ENCODE measurements around the gene PPP4R1.

PPP4R1 gene

DNA sequence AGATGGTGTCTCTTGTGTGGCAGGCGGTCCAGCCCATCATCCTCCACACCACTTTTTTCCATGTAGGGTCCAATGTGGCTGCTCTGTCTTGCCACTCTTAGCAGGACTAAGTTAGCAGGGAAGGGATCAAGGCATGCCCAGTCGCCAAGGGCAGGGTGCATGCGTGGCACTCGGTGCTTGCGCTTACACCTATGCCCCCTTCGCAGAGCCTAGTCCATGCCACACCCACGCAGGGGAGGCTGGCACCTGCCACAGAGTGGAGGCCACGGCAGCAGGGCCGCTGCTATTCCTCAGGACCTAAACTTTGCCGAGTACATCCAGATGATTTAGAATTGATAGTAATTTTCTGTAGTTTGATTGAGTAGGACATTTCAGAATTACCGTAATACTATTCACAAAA, 79.5 kb downstream of the PPP4R1 start:
- Mint-ChIP-seq H3K4me3 (no peak overlapping the region), H3K9me3 (no peaks in the 10 kb centered on the region), H3K27ac (no peak overlapping the region), H3K27me3 (no peaks in the 10 kb centered on the region), H3K4me1 (ENCODE audit: low read depth) (no peaks in the 10 kb centered on the region), H3K36me3 (ENCODE audit: low read depth) (peaks cover 38% of the 10 kb centered on the region)

DNA sequence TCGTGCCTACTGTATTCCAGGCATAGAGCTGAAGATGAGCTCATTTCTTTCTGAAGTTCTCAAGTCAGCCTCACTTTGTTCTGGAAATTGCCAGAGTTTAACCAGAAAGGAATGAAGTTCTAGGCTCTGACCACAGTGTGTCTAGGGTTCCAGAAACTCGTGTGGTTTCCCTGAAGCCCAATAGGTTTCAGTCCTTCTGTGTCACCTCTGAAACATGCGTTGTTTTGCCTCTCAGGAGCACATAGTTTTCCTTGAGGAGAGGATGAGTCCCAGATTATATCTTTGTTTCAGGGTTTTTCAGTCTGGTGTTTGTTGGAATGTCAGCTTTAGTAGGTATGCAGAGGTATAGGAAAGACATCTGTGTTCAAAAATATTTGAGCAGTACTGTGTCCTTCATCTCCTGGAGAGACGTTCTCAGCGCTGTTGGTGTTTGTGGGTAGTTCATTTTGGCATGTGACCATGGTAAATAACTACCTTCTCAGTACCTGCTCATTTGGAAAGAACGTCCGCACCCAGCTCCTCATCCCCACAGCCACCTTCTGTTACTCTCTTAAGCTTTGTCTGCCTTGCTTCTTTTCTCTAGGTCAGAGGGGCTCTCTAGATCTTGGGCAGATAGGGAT, 82.5 kb downstream of the PPP4R1 start:
- H3K9me3 Mint-ChIP-seq = no peaks in the 10 kb centered on the region
- no peak overlapping the region for H3K4me3 Mint-ChIP-seq
- H3K27me3 Mint-ChIP-seq = no peaks in the 10 kb centered on the region
- no peaks in the 10 kb centered on the region for H3K4me1 Mint-ChIP-seq (ENCODE audit: low read depth)
- H3K27ac Mint-ChIP-seq = no peak overlapping the region
- H3K36me3 Mint-ChIP-seq (ENCODE audit: low read depth) = peaks cover 57% of the 10 kb centered on the region

DNA sequence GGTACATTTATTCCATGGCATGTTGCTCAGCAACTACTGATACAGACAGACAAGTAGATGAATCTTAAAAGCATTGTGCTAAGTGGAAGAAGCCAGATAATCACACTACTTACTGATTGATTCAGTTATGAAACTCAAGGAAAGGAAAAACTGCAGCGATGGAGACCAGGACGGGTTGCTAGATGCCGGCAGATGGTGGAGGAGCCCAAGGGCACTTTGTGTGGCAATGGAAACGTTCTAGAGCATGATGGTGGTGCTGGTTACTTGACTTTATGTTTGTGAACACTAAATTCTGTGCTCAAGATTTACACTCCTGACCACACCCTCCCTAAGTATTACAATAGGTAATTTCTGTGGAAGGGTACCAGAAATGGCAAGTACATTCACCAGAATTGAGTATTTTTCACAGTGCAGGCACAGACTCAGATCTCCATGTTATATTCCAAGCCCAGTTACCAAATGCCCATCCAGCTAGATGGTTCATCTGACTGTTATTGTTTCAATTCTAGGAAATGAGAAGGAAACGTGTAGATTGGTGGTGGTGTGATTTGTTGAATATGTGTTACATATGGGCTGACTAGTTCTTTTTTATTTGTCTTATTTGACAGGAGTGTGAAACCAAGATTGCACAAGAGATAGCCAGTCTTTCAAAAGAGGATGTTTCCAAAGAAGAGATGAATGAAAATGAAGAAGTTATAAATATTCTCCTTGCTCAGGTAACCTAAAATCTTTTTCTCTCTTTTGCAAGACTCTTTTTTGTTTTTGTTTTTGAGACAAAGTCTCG, 83.9 kb downstream of the PPP4R1 start:
- no peaks in the 10 kb centered on the region for H3K27me3 Mint-ChIP-seq
- H3K27ac Mint-ChIP-seq = no peak overlapping the region
- no peaks in the 10 kb centered on the region for H3K4me1 Mint-ChIP-seq (ENCODE audit: low read depth)
- no peaks in the 10 kb centered on the region for H3K9me3 Mint-ChIP-seq
- peaks cover 55% of the 10 kb centered on the region for H3K36me3 Mint-ChIP-seq (ENCODE audit: low read depth)
- no peak overlapping the region for H3K4me3 Mint-ChIP-seq

DNA sequence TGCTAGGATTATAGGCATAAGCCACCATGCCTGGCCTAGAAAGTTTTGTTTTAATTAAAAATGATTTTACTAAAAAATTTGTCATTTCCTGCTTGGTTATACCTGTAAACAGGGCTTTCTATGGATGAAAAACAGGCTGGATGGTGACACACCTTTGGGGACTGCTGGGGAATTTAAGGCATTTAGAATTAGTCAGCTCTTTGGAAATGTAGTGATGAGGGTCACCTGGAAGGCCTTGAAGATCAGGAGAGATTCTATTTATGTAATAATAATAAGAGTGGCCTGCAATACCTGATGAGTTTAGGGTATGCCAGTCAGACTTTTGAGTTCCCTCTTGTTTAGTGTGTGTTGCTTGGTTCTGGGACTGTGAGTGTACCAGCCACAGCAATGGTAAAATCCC, 87.9 kb downstream of the PPP4R1 start:
- no peaks in the 10 kb centered on the region for H3K27me3 Mint-ChIP-seq
- no peak overlapping the region for H3K4me3 Mint-ChIP-seq
- no peak overlapping the region for H3K27ac Mint-ChIP-seq
- no peaks in the 10 kb centered on the region for H3K9me3 Mint-ChIP-seq
- peaks cover 52% of the 10 kb centered on the region for H3K36me3 Mint-ChIP-seq (ENCODE audit: low read depth)
- H3K4me1 Mint-ChIP-seq (ENCODE audit: low read depth) = no peaks in the 10 kb centered on the region

DNA sequence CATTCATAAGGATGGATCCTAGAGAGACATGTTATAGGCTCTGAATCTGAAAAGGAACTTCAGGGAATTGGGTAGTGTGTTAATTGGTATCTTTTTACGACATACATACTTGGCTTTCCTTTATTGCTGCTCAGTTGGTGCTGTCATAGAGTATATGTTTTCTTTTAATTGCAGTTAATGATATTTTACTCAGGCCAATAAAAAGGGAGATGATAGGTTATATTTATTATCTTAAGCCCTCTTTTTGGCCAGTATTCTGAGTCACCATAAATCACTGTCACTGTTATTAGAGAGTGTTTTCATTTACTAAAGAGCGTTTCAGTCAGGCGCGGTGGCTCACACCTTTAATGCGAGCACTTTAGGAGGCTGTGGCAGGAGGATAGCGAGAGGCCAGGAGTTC, 91.4 kb downstream of the PPP4R1 start:
- no peaks in the 10 kb centered on the region for H3K9me3 Mint-ChIP-seq
- no peaks in the 10 kb centered on the region for H3K4me1 Mint-ChIP-seq (ENCODE audit: low read depth)
- H3K27me3 Mint-ChIP-seq = no peaks in the 10 kb centered on the region
- peaks cover 50% of the 10 kb centered on the region for H3K36me3 Mint-ChIP-seq (ENCODE audit: low read depth)
- H3K27ac Mint-ChIP-seq = no peak overlapping the region
- no peak overlapping the region for H3K4me3 Mint-ChIP-seq

DNA sequence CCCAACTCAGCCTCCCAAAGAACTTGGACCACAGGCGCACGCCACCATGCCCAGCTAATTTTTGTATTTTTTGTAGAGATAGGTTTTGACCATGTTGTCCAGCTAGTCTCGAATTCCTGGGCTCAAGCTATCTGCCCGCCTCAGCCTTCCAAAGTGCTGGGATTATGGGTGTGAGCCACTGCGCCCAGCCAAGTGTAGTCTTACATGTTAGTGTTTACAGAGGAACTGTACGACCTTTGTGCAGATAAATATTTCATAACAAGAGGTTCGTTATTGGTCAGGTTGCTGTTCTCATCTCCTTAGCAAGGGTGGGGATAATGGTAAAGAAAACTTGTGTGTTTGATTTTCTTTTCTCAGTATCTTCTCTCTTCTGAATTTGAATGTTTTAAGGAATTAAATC, 92.6 kb downstream of the PPP4R1 start:
- no peak overlapping the region for H3K4me3 Mint-ChIP-seq
- H3K9me3 Mint-ChIP-seq = no peaks in the 10 kb centered on the region
- H3K36me3 Mint-ChIP-seq (ENCODE audit: low read depth) = peaks cover 47% of the 10 kb centered on the region
- no peaks in the 10 kb centered on the region for H3K27me3 Mint-ChIP-seq
- H3K4me1 Mint-ChIP-seq (ENCODE audit: low read depth) = no peaks in the 10 kb centered on the region
- no peak overlapping the region for H3K27ac Mint-ChIP-seq

DNA sequence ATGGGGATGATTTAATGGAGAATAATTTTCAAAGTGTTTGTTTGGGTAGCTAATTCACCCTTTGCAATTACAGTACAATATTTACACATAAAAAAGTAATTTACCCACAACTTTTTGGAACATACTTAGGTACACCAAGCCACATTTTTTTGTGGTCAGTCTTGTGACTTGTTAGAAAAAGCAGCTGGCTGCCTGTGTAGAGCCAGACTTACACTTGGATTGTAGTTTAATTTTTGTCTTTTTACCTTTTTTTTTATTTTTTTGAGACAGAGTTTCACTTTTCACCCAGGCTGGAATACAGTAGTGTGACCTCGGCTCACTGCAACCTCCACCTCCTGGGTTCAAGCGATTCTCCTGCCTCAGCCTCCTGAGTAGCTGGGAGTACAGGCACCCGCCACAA, 93.7 kb downstream of the PPP4R1 start:
- no peak overlapping the region for H3K27ac Mint-ChIP-seq
- H3K4me1 Mint-ChIP-seq (ENCODE audit: low read depth) = no peaks in the 10 kb centered on the region
- H3K36me3 Mint-ChIP-seq (ENCODE audit: low read depth) = peaks cover 43% of the 10 kb centered on the region
- H3K27me3 Mint-ChIP-seq = no peaks in the 10 kb centered on the region
- no peaks in the 10 kb centered on the region for H3K9me3 Mint-ChIP-seq
- H3K4me3 Mint-ChIP-seq = no peak overlapping the region

DNA sequence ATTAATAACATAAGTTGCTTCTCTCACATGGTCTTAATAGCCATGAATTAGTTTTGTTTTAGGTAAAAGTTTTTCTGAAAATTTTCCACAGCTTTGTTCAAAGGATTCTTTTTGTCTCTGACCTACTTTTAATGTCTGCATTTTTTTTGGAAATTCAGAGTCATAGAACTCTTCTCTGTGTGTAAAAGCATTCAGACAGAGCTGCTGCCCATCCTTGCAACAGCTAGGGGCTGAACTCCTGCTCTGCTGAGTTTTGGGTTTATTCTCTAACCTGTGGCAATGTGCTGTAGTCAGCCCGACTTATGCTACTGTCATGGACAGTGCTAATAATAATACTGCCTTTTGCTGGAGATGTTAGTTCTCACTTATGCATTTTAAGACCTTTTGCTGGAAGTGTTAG, 95.0 kb downstream of the PPP4R1 start:
- Mint-ChIP-seq H3K4me3 (no peak overlapping the region), H3K9me3 (no peaks in the 10 kb centered on the region), H3K27ac (no peak overlapping the region), H3K36me3 (ENCODE audit: low read depth) (peaks cover 33% of the 10 kb centered on the region), H3K4me1 (ENCODE audit: low read depth) (peaks cover 4% of the 10 kb centered on the region), H3K27me3 (no peaks in the 10 kb centered on the region)

DNA sequence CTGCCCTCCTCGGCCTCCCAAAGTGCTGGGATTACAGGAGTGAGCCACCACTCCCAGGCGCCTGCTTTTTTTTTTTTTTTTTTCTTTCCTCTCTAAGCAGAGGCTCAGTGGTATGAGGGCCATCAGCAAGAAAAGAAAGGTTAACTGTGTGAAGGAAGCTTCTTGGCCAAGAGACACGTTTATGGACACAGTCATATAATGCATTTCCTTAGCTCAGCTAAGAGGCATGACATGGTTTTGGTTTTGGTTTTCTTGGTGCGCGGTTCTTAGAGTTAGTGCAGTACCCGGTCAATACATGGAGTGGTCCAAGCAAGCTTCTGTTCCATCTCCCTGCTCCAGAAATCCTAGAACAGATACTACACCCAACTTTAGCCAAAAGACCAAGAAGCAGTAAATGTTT, 96.5 kb downstream of the PPP4R1 start:
- H3K36me3 Mint-ChIP-seq (ENCODE audit: low read depth) = peaks cover 38% of the 10 kb centered on the region
- H3K4me1 Mint-ChIP-seq (ENCODE audit: low read depth) = peaks cover 4% of the 10 kb centered on the region
- H3K27me3 Mint-ChIP-seq = no peaks in the 10 kb centered on the region
- H3K27ac Mint-ChIP-seq = no peak overlapping the region
- H3K9me3 Mint-ChIP-seq = no peaks in the 10 kb centered on the region
- no peak overlapping the region for H3K4me3 Mint-ChIP-seq

DNA sequence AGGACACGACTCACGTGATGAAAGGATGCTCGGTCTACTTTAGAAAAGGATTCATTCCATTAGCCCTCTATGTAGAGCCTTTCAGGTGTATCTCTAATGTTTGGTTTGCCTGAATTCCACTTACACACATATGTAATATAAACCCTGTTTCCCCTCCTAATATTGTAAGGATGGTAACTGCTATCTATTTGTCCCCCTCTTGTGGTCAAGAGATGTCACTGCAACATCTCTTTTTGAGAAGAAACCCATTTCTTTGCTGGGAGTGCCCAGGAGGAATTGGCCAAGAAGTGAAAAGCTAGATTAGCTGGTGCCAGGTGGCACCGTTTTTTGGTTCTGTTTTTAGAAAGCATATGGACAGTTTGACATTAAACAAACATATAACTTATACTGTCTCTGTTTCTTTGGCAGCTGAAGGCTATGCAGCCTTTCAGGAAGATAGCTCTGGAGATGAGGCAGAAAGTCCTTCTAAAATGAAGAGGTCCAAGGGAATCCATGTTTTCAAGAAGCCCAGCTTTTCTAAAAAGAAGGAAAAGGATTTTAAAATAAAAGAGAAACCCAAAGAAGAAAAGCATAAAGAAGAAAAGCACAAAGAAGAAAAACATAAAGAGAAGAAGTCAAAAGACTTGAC, 97.8 kb downstream of the PPP4R1 start:
- Mint-ChIP-seq H3K27me3 (no peaks in the 10 kb centered on the region), H3K4me1 (ENCODE audit: low read depth) (peaks cover 4% of the 10 kb centered on the region), H3K4me3 (no peak overlapping the region), H3K36me3 (ENCODE audit: low read depth) (peaks cover 38% of the 10 kb centered on the region), H3K27ac (no peak overlapping the region), H3K9me3 (no peaks in the 10 kb centered on the region)

DNA sequence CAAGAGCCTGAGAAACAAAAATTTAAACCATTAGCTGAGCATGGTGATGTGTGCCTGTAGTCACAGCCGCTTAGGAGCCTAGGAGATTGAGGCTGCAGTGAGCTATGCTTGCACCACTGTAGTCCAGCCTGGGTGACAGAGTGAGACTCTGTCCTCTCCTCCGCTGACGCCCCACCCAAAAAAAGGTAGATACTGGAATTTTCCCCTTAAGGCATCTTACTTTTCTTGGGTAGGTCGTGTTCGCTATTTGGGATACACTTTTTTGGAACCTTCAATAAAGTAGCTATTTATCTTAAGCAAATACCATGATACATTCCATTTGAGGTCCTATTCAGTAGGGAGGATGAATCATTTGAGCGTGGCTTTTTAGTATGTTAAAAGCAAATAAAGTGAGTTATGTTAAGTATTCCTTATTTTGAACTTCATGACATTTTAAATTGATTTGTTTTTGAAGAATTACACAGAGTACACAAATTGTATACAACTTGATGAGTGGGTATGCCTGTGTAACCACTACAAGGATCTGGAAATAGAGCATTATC, 100.3 kb downstream of the PPP4R1 start:
- no peaks in the 10 kb centered on the region for H3K9me3 Mint-ChIP-seq

DNA sequence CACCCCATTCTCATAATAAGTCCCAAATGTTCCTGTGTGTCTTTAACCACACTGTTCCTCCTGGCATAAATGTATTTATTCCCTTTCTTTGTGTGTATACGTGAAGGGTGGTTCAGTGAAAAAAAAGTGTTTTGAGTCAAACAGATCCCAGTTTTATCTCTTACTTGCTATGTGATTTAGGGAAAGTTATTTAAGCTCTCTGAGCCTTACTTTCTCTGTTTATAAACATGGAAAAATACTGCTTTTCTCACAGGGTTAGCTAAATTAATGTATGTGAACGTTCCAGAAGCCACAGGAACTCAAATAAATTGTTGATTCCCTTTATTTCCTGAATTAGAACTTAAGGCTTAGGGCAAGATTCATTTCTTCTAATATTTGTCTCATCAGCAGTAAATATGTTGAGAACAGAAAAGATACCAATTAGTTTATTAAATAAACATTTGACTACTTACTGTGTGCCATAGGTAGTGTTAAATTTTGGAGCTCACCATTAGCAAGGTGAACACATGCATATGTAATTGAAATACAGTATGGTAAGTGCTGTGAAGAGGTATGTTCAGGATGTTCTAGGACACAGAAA, 105.8 kb downstream of the PPP4R1 start:
- Mint-ChIP-seq H3K9me3 (peaks cover 1% of the 10 kb centered on the region), H3K27me3 (no peaks in the 10 kb centered on the region), H3K27ac (peak overlapping the region; percentile 39), H3K4me1 (ENCODE audit: low read depth) (peaks cover 41% of the 10 kb centered on the region), H3K36me3 (ENCODE audit: low read depth) (peaks cover 7% of the 10 kb centered on the region), H3K4me3 (no peak overlapping the region)

More for the DNA sequence above, 100.3 kb downstream of the PPP4R1 start:
- no peaks in the 10 kb centered on the region for H3K27me3 Mint-ChIP-seq
- H3K4me1 Mint-ChIP-seq (ENCODE audit: low read depth) = peaks cover 4% of the 10 kb centered on the region
- no peak overlapping the region for H3K27ac Mint-ChIP-seq
- peaks cover 30% of the 10 kb centered on the region for H3K36me3 Mint-ChIP-seq (ENCODE audit: low read depth)
- H3K4me3 Mint-ChIP-seq = no peak overlapping the region

DNA sequence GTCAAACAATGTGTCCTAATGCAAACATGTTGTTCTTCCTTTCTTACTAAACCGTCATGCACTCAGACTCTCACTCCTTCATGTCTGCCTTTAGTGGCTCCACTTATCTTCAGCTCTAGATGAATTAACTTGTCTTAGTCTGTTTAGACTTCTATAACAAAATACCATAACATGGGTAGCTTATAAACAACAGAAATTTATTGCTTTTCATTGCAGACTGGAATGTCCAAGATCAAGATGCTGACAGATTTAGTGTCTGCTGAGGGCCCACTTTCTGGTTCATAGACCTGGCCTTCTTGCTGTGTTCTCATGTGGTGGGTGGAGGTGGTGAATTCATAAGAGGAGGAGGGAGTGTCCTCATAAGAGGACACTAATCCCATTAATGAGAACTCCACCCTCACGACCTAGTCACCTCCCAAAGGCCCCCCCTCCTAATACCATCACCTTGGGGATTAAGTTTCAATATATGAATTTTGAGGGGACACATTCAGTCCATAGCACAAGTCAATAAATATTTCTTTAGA, 106.7 kb downstream of the PPP4R1 start:
- Mint-ChIP-seq H3K27ac (peak overlapping the region; percentile 39), H3K27me3 (no peaks in the 10 kb centered on the region), H3K36me3 (ENCODE audit: low read depth) (peaks cover 13% of the 10 kb centered on the region), H3K9me3 (peaks cover 10% of the 10 kb centered on the region), H3K4me3 (no peak overlapping the region), H3K4me1 (ENCODE audit: low read depth) (peaks cover 41% of the 10 kb centered on the region)

DNA sequence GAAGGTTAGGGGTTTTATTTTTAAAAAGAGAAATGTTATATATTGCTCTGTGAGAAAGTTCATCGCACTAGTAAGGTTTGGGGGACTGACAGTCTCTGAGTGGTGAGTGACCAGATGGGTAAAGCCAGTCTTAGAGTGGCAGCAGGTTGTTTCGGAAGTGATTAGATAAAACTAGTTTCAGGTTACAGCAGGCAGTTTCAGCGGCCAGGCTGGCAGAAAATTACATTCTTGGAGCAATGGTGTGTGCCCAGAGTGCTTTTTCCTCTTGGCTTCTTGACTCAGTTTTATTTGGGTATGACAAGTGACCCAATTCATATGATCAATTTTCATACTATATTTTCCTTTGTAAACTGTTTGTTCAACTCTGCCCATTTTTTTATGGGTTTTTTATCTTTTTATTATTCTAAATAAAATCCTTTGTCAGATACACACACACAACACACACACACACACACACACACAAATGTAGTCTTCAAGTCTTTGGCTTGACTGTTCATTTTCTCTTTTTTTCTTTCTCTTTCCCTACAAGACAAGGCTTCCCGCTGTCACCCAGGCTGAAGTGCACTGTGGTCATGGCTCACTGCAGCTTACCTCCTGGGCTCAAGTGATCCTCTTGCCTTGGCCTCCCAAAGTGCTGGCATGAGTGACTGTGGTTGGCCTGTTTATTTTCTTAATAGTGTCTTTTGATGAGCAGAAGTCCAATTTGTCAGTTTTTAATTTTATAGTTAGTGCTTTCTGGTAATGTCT, 108.1 kb downstream of the PPP4R1 start:
- H3K36me3 Mint-ChIP-seq (ENCODE audit: low read depth) = peaks cover 22% of the 10 kb centered on the region
- H3K9me3 Mint-ChIP-seq = peaks cover 10% of the 10 kb centered on the region
- H3K27ac Mint-ChIP-seq = no peak overlapping the region
- H3K27me3 Mint-ChIP-seq = no peaks in the 10 kb centered on the region
- H3K4me3 Mint-ChIP-seq = no peak overlapping the region
- H3K4me1 Mint-ChIP-seq (ENCODE audit: low read depth) = peaks cover 41% of the 10 kb centered on the region
